Endothelial cell of umbilical vein (primary cell): ENCODE data around the gene VCAN. TPM values are rescaled to one million over a fixed set of nuclear protein-coding genes. Genes with fewer than 3 reads are reported as not detected.

Source experiments
- BruUV-seq: library from RNA; stranded (reverse); fragments of 400-500 nt; replicated peaks from 2 replicates; lab custom pipeline; 2021; lab: Mats Ljungman, UMichigan
- CTCF ChIA-PET: fragments of 300-600, 350-600 bp; sonication (Branson Sonifier 250); formaldehyde crosslinking; loops from one replicate; lab custom pipeline; 2021; ENCODE audit warnings: antibody characterized with exemption, inconsistent platforms; lab: Charles Lee
- POLR2A ChIA-PET: fragments of 300-600, 350-600 bp; sonication (Branson Sonifier 250); formaldehyde crosslinking; loops from one replicate; lab custom pipeline; 2021; ENCODE audit warnings: antibody characterized with exemption, inconsistent platforms; lab: Charles Lee
- DNase-seq: peaks from one replicate; pipeline ENCODE4 v3.0.0-alpha.2; 2011; ENCODE audit warnings: low read depth, low spot score
- FAIRE-seq: peaks from 2 replicates; lab custom pipeline; 2011; peaks lifted over from hg19 to GRCh38; lab: Jason Lieb, UNC
- H2AFZ ChIP-seq: 2 replicates; pipeline ENCODE4 v1.6.0; 2012; ENCODE audit warnings: low read depth, low read length, control low read depth, inconsistent platforms
- H3K27ac ChIP-seq: 2 replicates; pipeline ENCODE4 v1.5.1; 2011; ENCODE audit warnings: low read depth, mild to moderate bottlenecking, control low read depth, low read length, moderate library complexity; ENCODE audit not compliant: insufficient read depth
- H3K27me3 ChIP-seq, 2 experiments: 2 replicates each; pipeline versions ENCODE4 v1.6.0 to v1.6.1; 2011; ENCODE audit warnings: low read length in 2 of 2, mixed read lengths in 1 of 2; ENCODE audit not compliant: control insufficient read depth in 2 of 2, insufficient read depth in 2 of 2
- H3K36me3 ChIP-seq, 2 experiments: 2 replicates in 1 of 2; 3 replicates in 1 of 2; pipeline ENCODE4 v1.5.1; 2011; ENCODE audit warnings: low read length in 2 of 2, mild to moderate bottlenecking in 1 of 2, moderate library complexity in 1 of 2; ENCODE audit not compliant: control insufficient read depth in 2 of 2, insufficient read depth in 2 of 2; ENCODE audit errors: extremely low read depth in 1 of 2
- H3K4me1 ChIP-seq: 3 replicates; pipeline ENCODE4 v1.5.1; 2011; ENCODE audit warnings: mild to moderate bottlenecking, low read length; ENCODE audit not compliant: control insufficient read depth, insufficient read depth; ENCODE audit errors: extremely low read depth
- H3K4me2 ChIP-seq: 2 replicates; pipeline ENCODE4 v1.6.1; 2011; ENCODE audit warnings: low read length, control low read depth, mixed read lengths; ENCODE audit not compliant: insufficient read depth
- H3K4me3 ChIP-seq, 3 experiments: fragments of 200-600 bp in 1 of 3; sonication (generic), shearing (Covaris generic) in 1 of 3; replicated peaks in 1 of 3; 2 replicates each; pipeline ENCODE4 v1.5.1; 2011 to 2016; ENCODE audit warnings: control low read depth in 3 of 3, low read length in 3 of 3, mild to moderate bottlenecking in 2 of 3, inconsistent platforms in 1 of 3, low read depth in 1 of 3, moderate library complexity in 1 of 3; ENCODE audit not compliant: insufficient read depth in 1 of 3
- H3K79me2 ChIP-seq: 2 replicates; pipeline ENCODE4 v1.6.0; 2012; ENCODE audit warnings: low read length, inconsistent platforms; ENCODE audit not compliant: control insufficient read depth, insufficient read depth
- H3K9ac ChIP-seq: replicated peaks from 2 replicates; pipeline ENCODE3; 2011; ENCODE audit warnings: low read length, control low read depth; ENCODE audit not compliant: insufficient read depth; ENCODE audit errors: extremely low read depth
- H3K9me1 ChIP-seq: replicated peaks from 3 replicates; pipeline ENCODE4 v1.6.0; 2011; ENCODE audit warnings: mild to moderate bottlenecking, low read length; ENCODE audit not compliant: control insufficient read depth, insufficient read depth; ENCODE audit errors: extremely low read depth
- H3K9me3 ChIP-seq: replicated peaks from 2 replicates; pipeline ENCODE4 v1.5.1; 2012; ENCODE audit warnings: low read length, inconsistent platforms; ENCODE audit not compliant: control insufficient read depth, insufficient read depth
- H4K20me1 ChIP-seq: replicated peaks from 2 replicates; pipeline ENCODE3; 2011; ENCODE audit warnings: mild to moderate bottlenecking, low read length; ENCODE audit not compliant: control insufficient read depth, insufficient read depth; ENCODE audit errors: extremely low read depth
- EZH2 ChIP-seq: IDR thresholded peaks from 2 replicates; pipeline ENCODE4 v1.6.1; 2012; ENCODE audit warnings: borderline replicate concordance, low read depth, mild to moderate bottlenecking, moderate library complexity, low read length, inconsistent platforms; ENCODE audit not compliant: severe bottlenecking
- JUN ChIP-seq: IDR thresholded peaks from 2 replicates; pipeline ENCODE4 v1.6.1; 2011; ENCODE audit warnings: borderline replicate concordance, low read depth; ENCODE audit not compliant: insufficient read length, insufficient read depth
- POLR2A ChIP-seq: IDR thresholded peaks from 2 replicates; pipeline ENCODE4 v1.6.1; 2012; ENCODE audit warnings: low read depth, mild to moderate bottlenecking, control low read depth, low read length
- POLR2AphosphoS5 ChIP-seq: IDR thresholded peaks from 2 replicates; pipeline ENCODE4 v1.6.1; 2012; ENCODE audit warnings: low read depth, mild to moderate bottlenecking, control low read depth, low read length, moderate library complexity; ENCODE audit not compliant: insufficient read depth
- dilution Hi-C: fragments of 300-500 bp; cut with MboI; formaldehyde crosslinking; loops from one replicate; pipeline ENCODE4 v1.15.0; 2019; ENCODE audit warnings: low sequenced_read_pairs; ENCODE audit not compliant: extremely low pct_ligation_motif_present
- intact Hi-C: fragments of 100-400 bp; cut with micrococcal nuclease; formaldehyde crosslinking; loops from one replicate; pipeline ENCODE4 v1.10.0; 2022
- polyA plus RNA-seq, 4 experiments: library from polyadenylated mRNA; depleted of rRNA in 3 of 4; stranded (reverse) in 3 of 4; unstranded in 1 of 4; fragments of >200 nt; gene quantifications; 2 replicates each; pipeline versions ENCODE4 v1.2.1 to v1.2.3, GENCODE V29; 2011 to 2012; ENCODE audit warnings: missing spikeins in 1 of 4
- total RNA-seq: library from RNA; stranded (reverse); gene quantifications from 2 replicates; pipeline ENCODE4 v1.2.3, GENCODE V29; 2021
- TF ChIP-seq, protein P1 (sequence below), 2 donors: IDR thresholded peaks; 1 replicate in 1 of 2; 2 replicates in 1 of 2; pipeline ENCODE4 v1.5.1; 2011; ENCODE audit warnings: low read length in 2 of 2, mild to moderate bottlenecking in 2 of 2, moderate library complexity in 2 of 2, control low read depth in 1 of 2, inconsistent platforms in 1 of 2, low read depth in 1 of 2; ENCODE audit not compliant: insufficient read depth in 1 of 2; ENCODE audit errors: extremely low read depth in 1 of 2
- TF ChIP-seq, protein P2 (sequence below): IDR thresholded peaks from 2 replicates; pipeline ENCODE4 v1.6.1; 2011; ENCODE audit not compliant: insufficient read depth, insufficient read length

VCAN gene
- total and polyA plus RNA-seq, 2 donors (not counting 3 experiments of a cell fraction or from before 2014, with no cell fraction given): 0.35 to 1.2 TPM

DNA sequence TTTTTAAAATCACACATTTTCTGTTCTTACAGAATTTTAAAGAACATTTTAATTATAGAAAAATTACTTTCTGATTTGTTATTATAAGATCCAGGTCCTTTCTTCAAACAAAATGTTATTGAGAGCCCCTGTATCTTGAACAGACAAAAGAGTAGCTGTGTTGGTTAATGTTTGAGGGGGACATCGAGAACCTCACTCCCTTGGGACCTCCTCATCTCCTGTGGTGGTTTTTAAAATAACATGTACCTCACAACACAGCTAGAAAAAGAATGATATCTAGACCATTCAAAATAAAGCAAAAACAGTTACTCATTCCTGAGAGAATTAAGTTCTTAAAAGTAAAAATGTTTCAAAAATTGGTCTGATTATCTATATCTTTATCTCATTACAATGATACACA lies 54.7 kb downstream of the VCAN start:
- no peaks in the 10 kb centered on the region for H3K79me2 ChIP-seq
- H3K36me3 ChIP-seq: no peaks in the 10 kb centered on the region
- intact Hi-C loops (no loop called here), dilution Hi-C loops (no loop called here)
- H3K4me1 ChIP-seq: no peaks in the 10 kb centered on the region
- no peak for FAIRE-seq
- POLR2A ChIA-PET: no interaction called here
- no peak overlapping the region for H3K27ac ChIP-seq
- H3K4me3 ChIP-seq: no peak overlapping the region
- CTCF ChIA-PET: interaction anchor here (1.0 kb wide), 1 partner anchor 15 kb away, joined by 3 read pairs; no protein-coding TSS in a partner anchor
- no peaks in the 10 kb centered on the region for H3K9me3 ChIP-seq
- H4K20me1 ChIP-seq: no peaks in the 10 kb centered on the region
- no peaks in the 10 kb centered on the region for H3K9me1 ChIP-seq
- H3K27me3 ChIP-seq: peaks cover 12 to 14% of the 10 kb centered on the region in 2 experiments
- BruUV-seq: no TSS peak
- DNase-seq: no peak
- H3K9ac ChIP-seq: no peak overlapping the region
- H2AFZ ChIP-seq: no peak overlapping the region
- no peak overlapping the region for H3K4me2 ChIP-seq
- TF ChIP-seq POLR2A (no peak), EZH2 (no peak), JUN (no peak), POLR2AphosphoS5 (no peak)
- TF ChIP-seq, protein P1, sequence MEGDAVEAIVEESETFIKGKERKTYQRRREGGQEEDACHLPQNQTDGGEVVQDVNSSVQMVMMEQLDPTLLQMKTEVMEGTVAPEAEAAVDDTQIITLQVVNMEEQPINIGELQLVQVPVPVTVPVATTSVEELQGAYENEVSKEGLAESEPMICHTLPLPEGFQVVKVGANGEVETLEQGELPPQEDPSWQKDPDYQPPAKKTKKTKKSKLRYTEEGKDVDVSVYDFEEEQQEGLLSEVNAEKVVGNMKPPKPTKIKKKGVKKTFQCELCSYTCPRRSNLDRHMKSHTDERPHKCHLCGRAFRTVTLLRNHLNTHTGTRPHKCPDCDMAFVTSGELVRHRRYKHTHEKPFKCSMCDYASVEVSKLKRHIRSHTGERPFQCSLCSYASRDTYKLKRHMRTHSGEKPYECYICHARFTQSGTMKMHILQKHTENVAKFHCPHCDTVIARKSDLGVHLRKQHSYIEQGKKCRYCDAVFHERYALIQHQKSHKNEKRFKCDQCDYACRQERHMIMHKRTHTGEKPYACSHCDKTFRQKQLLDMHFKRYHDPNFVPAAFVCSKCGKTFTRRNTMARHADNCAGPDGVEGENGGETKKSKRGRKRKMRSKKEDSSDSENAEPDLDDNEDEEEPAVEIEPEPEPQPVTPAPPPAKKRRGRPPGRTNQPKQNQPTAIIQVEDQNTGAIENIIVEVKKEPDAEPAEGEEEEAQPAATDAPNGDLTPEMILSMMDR (IDR thresholded peaks at IDR 0.05; ENCODE audit: extremely low read depth in 1 of 2, insufficient read depth in 1 of 2, low read depth in 1 of 2, low read length in 2 of 2): no peak
- TF ChIP-seq, protein P2, sequence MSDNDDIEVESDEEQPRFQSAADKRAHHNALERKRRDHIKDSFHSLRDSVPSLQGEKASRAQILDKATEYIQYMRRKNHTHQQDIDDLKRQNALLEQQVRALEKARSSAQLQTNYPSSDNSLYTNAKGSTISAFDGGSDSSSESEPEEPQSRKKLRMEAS: no peak
